GM23338 (cell line): ENCODE results near the gene TMEM63B.

Source experiments
- CREB1 ChIP-seq: fragments of 250-450 bp; sonication (Bioruptor Pico); IDR thresholded peaks from 2 replicates; pipeline ENCODE4 v1.5.0; 2020; ENCODE audit warnings: low read depth, mild to moderate bottlenecking, moderate library complexity
- CTCF ChIP-seq, 2 experiments: fragments of 200-600 bp in 1 of 2; sonication (generic) in 1 of 2; conservative IDR thresholded peaks; 2 replicates each; pipeline versions ENCODE4 v1.5.1 to v1.6.1; 2016 to 2017; ENCODE audit warnings: antibody characterized with exemption in 2 of 2, low read depth in 2 of 2, mild to moderate bottlenecking in 2 of 2, moderate library complexity in 1 of 2
- ETS1 ChIP-seq: IDR thresholded peaks from 2 replicates; pipeline ENCODE4 v1.6.1; 2016; ENCODE audit warnings: antibody characterized with exemption
- EZH2 ChIP-seq: fragments of 200-600 bp; sonication (generic); IDR thresholded peaks from one replicate; pipeline ENCODE4 v1.8.0; 2017; ENCODE audit warnings: antibody characterized with exemption, mild to moderate bottlenecking, low read depth; ENCODE audit not compliant: unreplicated experiment
- EZH2phosphoT487 ChIP-seq: fragments of 200-600 bp; sonication (generic); IDR thresholded peaks from one replicate; pipeline ENCODE4 v1.8.1; 2018; ENCODE audit warnings: antibody characterized with exemption; ENCODE audit not compliant: unreplicated experiment
- JUNB ChIP-seq: IDR thresholded peaks from one replicate; pipeline ENCODE4 v1.6.1; 2016; ENCODE audit warnings: antibody characterized with exemption; ENCODE audit not compliant: unreplicated experiment
- NANOG ChIP-seq: IDR thresholded peaks from 2 replicates; pipeline ENCODE4 v1.6.1; 2016; ENCODE audit warnings: antibody characterized with exemption, borderline replicate concordance
- POLR2AphosphoS5 ChIP-seq: IDR thresholded peaks from 2 replicates; pipeline ENCODE4 v1.6.1; 2016; ENCODE audit warnings: antibody characterized with exemption, low read depth
- STAT1 ChIP-seq: IDR thresholded peaks from one replicate; pipeline ENCODE4 v1.6.1; 2016; ENCODE audit warnings: antibody characterized with exemption; ENCODE audit not compliant: unreplicated experiment
- ZNF114 ChIP-seq: fragments of 250-450 bp; sonication (Bioruptor Pico); IDR thresholded peaks from 2 replicates; pipeline ENCODE4 v1.5.0; 2020; ENCODE audit warnings: mild to moderate bottlenecking, moderate library complexity
- ZNF331 ChIP-seq: fragments of 250-450 bp; sonication (Bioruptor Pico); IDR thresholded peaks from 2 replicates; pipeline ENCODE4 v1.5.0; 2020; ENCODE audit warnings: low read depth, mild to moderate bottlenecking, moderate library complexity
- TF ChIP-seq, protein P1 (sequence below): IDR thresholded peaks from one replicate; pipeline ENCODE4 v1.6.1; 2018; ENCODE audit warnings: antibody characterized with exemption; ENCODE audit not compliant: unreplicated experiment
- TF ChIP-seq, protein P2 (sequence below): fragments of 250-450 bp; sonication (Bioruptor Pico); IDR thresholded peaks from 2 replicates; pipeline ENCODE4 v1.5.0; 2020; ENCODE audit warnings: mild to moderate bottlenecking, moderate library complexity

GRCh38 chr6:44194326-44194725 is 67.0 kb downstream of the TMEM63B start:
- TF ChIP-seq EZH2 (no peak), CTCF (conservative IDR thresholded peaks at IDR 0.05; ENCODE audit: low read depth in 2 of 2) (no peak), EZH2phosphoT487 (no peak), STAT1 (no peak), ETS1 (no peak), POLR2AphosphoS5 (no peak), CREB1 (CRISPR knock-in tag) (no peak), JUNB (no peak), ZNF114 (CRISPR knock-in tag) (no peak), NANOG (no peak), ZNF331 (CRISPR knock-in tag) (no peak)
- TF ChIP-seq, protein P1, sequence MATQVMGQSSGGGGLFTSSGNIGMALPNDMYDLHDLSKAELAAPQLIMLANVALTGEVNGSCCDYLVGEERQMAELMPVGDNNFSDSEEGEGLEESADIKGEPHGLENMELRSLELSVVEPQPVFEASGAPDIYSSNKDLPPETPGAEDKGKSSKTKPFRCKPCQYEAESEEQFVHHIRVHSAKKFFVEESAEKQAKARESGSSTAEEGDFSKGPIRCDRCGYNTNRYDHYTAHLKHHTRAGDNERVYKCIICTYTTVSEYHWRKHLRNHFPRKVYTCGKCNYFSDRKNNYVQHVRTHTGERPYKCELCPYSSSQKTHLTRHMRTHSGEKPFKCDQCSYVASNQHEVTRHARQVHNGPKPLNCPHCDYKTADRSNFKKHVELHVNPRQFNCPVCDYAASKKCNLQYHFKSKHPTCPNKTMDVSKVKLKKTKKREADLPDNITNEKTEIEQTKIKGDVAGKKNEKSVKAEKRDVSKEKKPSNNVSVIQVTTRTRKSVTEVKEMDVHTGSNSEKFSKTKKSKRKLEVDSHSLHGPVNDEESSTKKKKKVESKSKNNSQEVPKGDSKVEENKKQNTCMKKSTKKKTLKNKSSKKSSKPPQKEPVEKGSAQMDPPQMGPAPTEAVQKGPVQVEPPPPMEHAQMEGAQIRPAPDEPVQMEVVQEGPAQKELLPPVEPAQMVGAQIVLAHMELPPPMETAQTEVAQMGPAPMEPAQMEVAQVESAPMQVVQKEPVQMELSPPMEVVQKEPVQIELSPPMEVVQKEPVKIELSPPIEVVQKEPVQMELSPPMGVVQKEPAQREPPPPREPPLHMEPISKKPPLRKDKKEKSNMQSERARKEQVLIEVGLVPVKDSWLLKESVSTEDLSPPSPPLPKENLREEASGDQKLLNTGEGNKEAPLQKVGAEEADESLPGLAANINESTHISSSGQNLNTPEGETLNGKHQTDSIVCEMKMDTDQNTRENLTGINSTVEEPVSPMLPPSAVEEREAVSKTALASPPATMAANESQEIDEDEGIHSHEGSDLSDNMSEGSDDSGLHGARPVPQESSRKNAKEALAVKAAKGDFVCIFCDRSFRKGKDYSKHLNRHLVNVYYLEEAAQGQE = no peak
- TF ChIP-seq, protein P2, sequence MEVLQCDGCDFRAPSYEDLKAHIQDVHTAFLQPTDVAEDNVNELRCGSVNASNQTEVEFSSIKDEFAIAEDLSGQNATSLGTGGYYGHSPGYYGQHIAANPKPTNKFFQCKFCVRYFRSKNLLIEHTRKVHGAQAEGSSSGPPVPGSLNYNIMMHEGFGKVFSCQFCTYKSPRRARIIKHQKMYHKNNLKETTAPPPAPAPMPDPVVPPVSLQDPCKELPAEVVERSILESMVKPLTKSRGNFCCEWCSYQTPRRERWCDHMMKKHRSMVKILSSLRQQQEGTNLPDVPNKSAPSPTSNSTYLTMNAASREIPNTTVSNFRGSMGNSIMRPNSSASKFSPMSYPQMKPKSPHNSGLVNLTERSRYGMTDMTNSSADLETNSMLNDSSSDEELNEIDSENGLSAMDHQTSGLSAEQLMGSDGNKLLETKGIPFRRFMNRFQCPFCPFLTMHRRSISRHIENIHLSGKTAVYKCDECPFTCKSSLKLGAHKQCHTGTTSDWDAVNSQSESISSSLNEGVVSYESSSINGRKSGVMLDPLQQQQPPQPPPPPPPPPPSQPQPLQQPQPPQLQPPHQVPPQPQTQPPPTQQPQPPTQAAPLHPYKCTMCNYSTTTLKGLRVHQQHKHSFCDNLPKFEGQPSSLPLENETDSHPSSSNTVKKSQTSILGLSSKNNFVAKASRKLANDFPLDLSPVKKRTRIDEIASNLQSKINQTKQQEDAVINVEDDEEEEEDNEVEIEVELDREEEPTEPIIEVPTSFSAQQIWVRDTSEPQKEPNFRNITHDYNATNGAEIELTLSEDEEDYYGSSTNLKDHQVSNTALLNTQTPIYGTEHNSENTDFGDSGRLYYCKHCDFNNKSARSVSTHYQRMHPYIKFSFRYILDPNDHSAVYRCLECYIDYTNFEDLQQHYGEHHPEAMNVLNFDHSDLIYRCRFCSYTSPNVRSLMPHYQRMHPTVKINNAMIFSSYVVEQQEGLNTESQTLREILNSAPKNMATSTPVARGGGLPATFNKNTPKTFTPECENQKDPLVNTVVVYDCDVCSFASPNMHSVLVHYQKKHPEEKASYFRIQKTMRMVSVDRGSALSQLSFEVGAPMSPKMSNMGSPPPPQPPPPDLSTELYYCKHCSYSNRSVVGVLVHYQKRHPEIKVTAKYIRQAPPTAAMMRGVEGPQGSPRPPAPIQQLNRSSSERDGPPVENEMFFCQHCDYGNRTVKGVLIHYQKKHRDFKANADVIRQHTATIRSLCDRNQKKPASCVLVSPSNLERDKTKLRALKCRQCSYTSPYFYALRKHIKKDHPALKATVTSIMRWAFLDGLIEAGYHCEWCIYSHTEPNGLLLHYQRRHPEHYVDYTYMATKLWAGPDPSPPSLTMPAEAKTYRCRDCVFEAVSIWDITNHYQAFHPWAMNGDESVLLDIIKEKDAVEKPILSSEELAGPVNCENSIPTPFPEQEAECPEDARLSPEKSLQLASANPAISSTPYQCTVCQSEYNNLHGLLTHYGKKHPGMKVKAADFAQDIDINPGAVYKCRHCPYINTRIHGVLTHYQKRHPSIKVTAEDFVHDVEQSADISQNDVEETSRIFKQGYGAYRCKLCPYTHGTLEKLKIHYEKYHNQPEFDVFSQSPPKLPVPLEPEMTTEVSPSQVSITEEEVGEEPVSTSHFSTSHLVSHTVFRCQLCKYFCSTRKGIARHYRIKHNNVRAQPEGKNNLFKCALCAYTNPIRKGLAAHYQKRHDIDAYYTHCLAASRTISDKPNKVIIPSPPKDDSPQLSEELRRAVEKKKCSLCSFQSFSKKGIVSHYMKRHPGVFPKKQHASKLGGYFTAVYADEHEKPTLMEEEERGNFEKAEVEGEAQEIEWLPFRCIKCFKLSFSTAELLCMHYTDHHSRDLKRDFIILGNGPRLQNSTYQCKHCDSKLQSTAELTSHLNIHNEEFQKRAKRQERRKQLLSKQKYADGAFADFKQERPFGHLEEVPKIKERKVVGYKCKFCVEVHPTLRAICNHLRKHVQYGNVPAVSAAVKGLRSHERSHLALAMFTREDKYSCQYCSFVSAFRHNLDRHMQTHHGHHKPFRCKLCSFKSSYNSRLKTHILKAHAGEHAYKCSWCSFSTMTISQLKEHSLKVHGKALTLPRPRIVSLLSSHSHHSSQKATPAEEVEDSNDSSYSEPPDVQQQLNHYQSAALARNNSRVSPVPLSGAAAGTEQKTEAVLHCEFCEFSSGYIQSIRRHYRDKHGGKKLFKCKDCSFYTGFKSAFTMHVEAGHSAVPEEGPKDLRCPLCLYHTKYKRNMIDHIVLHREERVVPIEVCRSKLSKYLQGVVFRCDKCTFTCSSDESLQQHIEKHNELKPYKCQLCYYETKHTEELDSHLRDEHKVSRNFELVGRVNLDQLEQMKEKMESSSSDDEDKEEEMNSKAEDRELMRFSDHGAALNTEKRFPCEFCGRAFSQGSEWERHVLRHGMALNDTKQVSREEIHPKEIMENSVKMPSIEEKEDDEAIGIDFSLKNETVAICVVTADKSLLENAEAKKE = no peak
